ENCODE measurements around the gene OR2C3. TPM values are rescaled to one million over a fixed set of nuclear protein-coding genes. Genes with fewer than 3 reads are reported as not detected.

OR2C3 gene
- total and polyA plus RNA-seq, 2 experiments from 2014 or later: not detected

GRCh38 chr1:247517795-247518612 lies 18.2 kb downstream of the OR2C3 start:
- no peaks in the 10 kb centered on the region for H3K9me2 ChIP-seq (replicated peaks; ENCODE audit: insufficient read depth)
- H4K20me1 ChIP-seq (ENCODE audit: insufficient read depth, poor library complexity, severe bottlenecking): no peaks in the 10 kb centered on the region
- H3K27me3 ChIP-seq: no peaks in the 10 kb centered on the region
- no peak overlapping the region for H3K4me3 ChIP-seq
- no peak overlapping the region for H2AFZ ChIP-seq
- DNase-seq (ENCODE audit: low spot score): no peak
- H3K27ac ChIP-seq: no peak overlapping the region
- H3K36me3 ChIP-seq (replicated peaks; ENCODE audit: insufficient read depth, low read depth): no peaks in the 10 kb centered on the region
- no peaks in the 10 kb centered on the region for H3K9me3 ChIP-seq (ENCODE audit: low read depth)
- H3K4me2 ChIP-seq: no peak overlapping the region
- TF ChIP-seq EZH2 (IDR thresholded peaks at IDR 0.05; ENCODE audit: borderline replicate concordance): no peak
- no peak for TF ChIP-seq EZH2phosphoT487 (IDR thresholded peaks at IDR 0.05; ENCODE audit: low read depth, severe bottlenecking, unreplicated experiment)
- TF ChIP-seq, protein P1, sequence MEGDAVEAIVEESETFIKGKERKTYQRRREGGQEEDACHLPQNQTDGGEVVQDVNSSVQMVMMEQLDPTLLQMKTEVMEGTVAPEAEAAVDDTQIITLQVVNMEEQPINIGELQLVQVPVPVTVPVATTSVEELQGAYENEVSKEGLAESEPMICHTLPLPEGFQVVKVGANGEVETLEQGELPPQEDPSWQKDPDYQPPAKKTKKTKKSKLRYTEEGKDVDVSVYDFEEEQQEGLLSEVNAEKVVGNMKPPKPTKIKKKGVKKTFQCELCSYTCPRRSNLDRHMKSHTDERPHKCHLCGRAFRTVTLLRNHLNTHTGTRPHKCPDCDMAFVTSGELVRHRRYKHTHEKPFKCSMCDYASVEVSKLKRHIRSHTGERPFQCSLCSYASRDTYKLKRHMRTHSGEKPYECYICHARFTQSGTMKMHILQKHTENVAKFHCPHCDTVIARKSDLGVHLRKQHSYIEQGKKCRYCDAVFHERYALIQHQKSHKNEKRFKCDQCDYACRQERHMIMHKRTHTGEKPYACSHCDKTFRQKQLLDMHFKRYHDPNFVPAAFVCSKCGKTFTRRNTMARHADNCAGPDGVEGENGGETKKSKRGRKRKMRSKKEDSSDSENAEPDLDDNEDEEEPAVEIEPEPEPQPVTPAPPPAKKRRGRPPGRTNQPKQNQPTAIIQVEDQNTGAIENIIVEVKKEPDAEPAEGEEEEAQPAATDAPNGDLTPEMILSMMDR (IDR thresholded peaks at IDR 0.05; ENCODE audit: poor library complexity): no peak
- WGBS (ENCODE audit: low lambda C conversion rate, missing lambda C conversion rate): 96% methylated on average over 65 of the region's 72 CpGs
- H3K4me1 ChIP-seq (ENCODE audit: insufficient read depth): no peaks in the 10 kb centered on the region
- no peaks in the 10 kb centered on the region for H3K79me2 ChIP-seq

- H3K27ac ChIP-seq: no peak overlapping the region
- H3K36me3 ChIP-seq (replicated peaks; ENCODE audit: insufficient read depth, low read depth): no peaks in the 10 kb centered on the region
- no peaks in the 10 kb centered on the region for H3K4me1 ChIP-seq (ENCODE audit: insufficient read depth)
- H4K20me1 ChIP-seq (ENCODE audit: insufficient read depth, poor library complexity, severe bottlenecking): no peaks in the 10 kb centered on the region
- no peaks in the 10 kb centered on the region for H3K9me2 ChIP-seq (replicated peaks; ENCODE audit: insufficient read depth)
- no peak overlapping the region for H2AFZ ChIP-seq
- no peak for DNase-seq (ENCODE audit: low spot score)
- H3K79me2 ChIP-seq: no peaks in the 10 kb centered on the region
- H3K4me3 ChIP-seq: no peak overlapping the region
- WGBS (ENCODE audit: low lambda C conversion rate, missing lambda C conversion rate): 52% methylated on average over 3 of the region's 3 CpGs
- H3K27me3 ChIP-seq: no peaks in the 10 kb centered on the region
- TF ChIP-seq, protein P1 (IDR thresholded peaks at IDR 0.05; ENCODE audit: poor library complexity): no peak
- TF ChIP-seq EZH2phosphoT487 (IDR thresholded peaks at IDR 0.05; ENCODE audit: low read depth, severe bottlenecking, unreplicated experiment) (no peak), EZH2 (IDR thresholded peaks at IDR 0.05; ENCODE audit: borderline replicate concordance) (no peak)
- no peaks in the 10 kb centered on the region for H3K9me3 ChIP-seq (ENCODE audit: low read depth)
- H3K4me2 ChIP-seq: no peak overlapping the region
Measured at GRCh38 chr1:247506831-247507230, 29.4 kb downstream of the OR2C3 start.

- Histone ChIP-seq H3K36me3 (replicated peaks; ENCODE audit: insufficient read depth, low read depth) (no peaks in the 10 kb centered on the region), H3K4me3 (no peak overlapping the region), H3K4me2 (no peak overlapping the region), H3K9me3 (ENCODE audit: low read depth) (no peaks in the 10 kb centered on the region), H2AFZ (no peak overlapping the region), H3K79me2 (no peaks in the 10 kb centered on the region), H3K27ac (no peak overlapping the region), H4K20me1 (ENCODE audit: insufficient read depth, poor library complexity, severe bottlenecking) (no peaks in the 10 kb centered on the region), H3K9me2 (replicated peaks; ENCODE audit: insufficient read depth) (no peaks in the 10 kb centered on the region), H3K4me1 (ENCODE audit: insufficient read depth) (no peaks in the 10 kb centered on the region), H3K27me3 (no peaks in the 10 kb centered on the region)
- WGBS (ENCODE audit: low lambda C conversion rate, missing lambda C conversion rate): 91% methylated on average over 3 of the region's 3 CpGs
- no peak for DNase-seq (ENCODE audit: low spot score)
- TF ChIP-seq EZH2phosphoT487 (IDR thresholded peaks at IDR 0.05; ENCODE audit: low read depth, severe bottlenecking, unreplicated experiment): no peak
- TF ChIP-seq, protein P1 (IDR thresholded peaks at IDR 0.05; ENCODE audit: poor library complexity): no peak
Measured at GRCh38 chr1:247500865-247501264, 35.4 kb downstream of the OR2C3 start.
